ENCODE measurements around the gene RBM39. TPM values are rescaled to one million over a fixed set of nuclear protein-coding genes. Genes with fewer than 3 reads are reported as not detected.

The RBM39 gene
- total and polyA plus RNA-seq, 2 of the 8 experiments (the other 6 are each of a cell fraction or from before 2014, with no cell fraction given): 78.0 to 219 TPM

GRCh38 chr20:35757098-35757705 lies 15.1 kb upstream of the RBM39 start:
- Histone ChIP-seq H4K20me1 (replicated peaks in 1 of 2; ENCODE audit: control insufficient read depth in 1 of 2, insufficient read depth in 2 of 2, low read length in 2 of 2) (no peaks in the 10 kb centered on the region), H2BK20ac (ENCODE audit: low read length) (no peak overlapping the region), H4K5ac (ENCODE audit: insufficient read length, low read depth, low read length) (no peak overlapping the region), H2BK12ac (ENCODE audit: low read depth, low read length) (no peak overlapping the region), H3K4me2 (ENCODE audit: insufficient read depth in 1 of 2, low read depth in 2 of 2, low read length in 2 of 2) (no peak overlapping the region), H3K23me2 (ENCODE audit: low read depth, low read length) (no peaks in the 10 kb centered on the region), H3K14ac (ENCODE audit: insufficient read length) (no peak overlapping the region), H3K4me3 (ENCODE audit: extremely low read depth in 1 of 4, insufficient read depth in 2 of 4, low read depth in 3 of 4, low read length in 4 of 4) (no peak overlapping the region), H3K4ac (replicated peaks; ENCODE audit: insufficient read length, low read depth, low read length) (no peak overlapping the region), H2BK120ac (replicated peaks; ENCODE audit: low read depth, low read length) (no peak overlapping the region), H3K36me3 (ENCODE audit: control insufficient read depth in 2 of 4, insufficient read depth in 4 of 4, low read length in 3 of 4) (no peaks in the 10 kb centered on the region), H3K23ac (ENCODE audit: insufficient read length) (no peak overlapping the region), H3K56ac (replicated peaks; ENCODE audit: insufficient read length, low read depth, low read length) (no peak overlapping the region), H3K79me2 (ENCODE audit: control insufficient read depth in 1 of 2, insufficient read depth in 2 of 2, low read length in 2 of 2) (no peaks in the 10 kb centered on the region), H3K27ac (ENCODE audit: low read depth, low read length) (no peak overlapping the region), H3K9ac (replicated peaks in 1 of 4; ENCODE audit: extremely low read depth in 1 of 4, low read depth in 3 of 4, low read length in 3 of 4) (no peak overlapping the region), H4K91ac (replicated peaks; ENCODE audit: insufficient read length, low read length) (no peak overlapping the region), H3K4me1 (replicated peaks in 1 of 4; ENCODE audit: control insufficient read depth in 3 of 4, insufficient read depth in 4 of 4, low read length in 3 of 4) (no peaks in the 10 kb centered on the region), H2BK5ac (ENCODE audit: low read depth, low read length) (no peak overlapping the region), H3K79me1 (ENCODE audit: low read depth, low read length) (no peaks in the 10 kb centered on the region), H2AFZ (ENCODE audit: low read length) (0 out of 2 replicates have a peak overlapping the region, but pooled peaks have one; percentile 70), H4K8ac (ENCODE audit: extremely low read depth, insufficient read depth, low read length) (no peak overlapping the region), H3K18ac (ENCODE audit: extremely low read depth, low read length) (no peak overlapping the region), H3K27me3 (replicated peaks in 1 of 4; ENCODE audit: control insufficient read depth in 3 of 4, extremely low read depth in 1 of 4, insufficient read depth in 3 of 4, low read length in 3 of 4) (no peaks in the 10 kb centered on the region), H3K9me3 (ENCODE audit: insufficient read depth in 2 of 2, low read depth in 1 of 2, low read length in 1 of 2) (no peaks in the 10 kb centered on the region), H2AK5ac (ENCODE audit: low read depth, low read length) (no peak overlapping the region), H2BK15ac (ENCODE audit: low read length) (no peak overlapping the region)
- no peak for DNase-seq (ENCODE audit: low read depth in 1 of 2, low spot score in 2 of 2)
- 80% methylated on average over 4 of the region's 4 CpGs; no CpG with 5 or more reads in 1 of the 2 experiments for WGBS, 2 experiments (ENCODE audit: extremely low coverage in 1 of 2, insufficient coverage in 1 of 2, insufficient read length in 1 of 2, insufficient replicate concordance in 2 of 2, low coverage in 1 of 2, low lambda C conversion rate in 2 of 2, missing lambda C conversion rate in 1 of 2)
- ChIA-PET CTCF (ENCODE audit: partially characterized antibody) (no interaction called here), POLR2A (ENCODE audit: partially characterized antibody) (interaction anchor here (1.0 to 10.7 kb wide), 3 partner anchors 14 to 15 kb away, joined by 3 to 97 read pairs (median 3); partner anchors contain the start of genes PHF20 and RBM39)
- FAIRE-seq: no peak
- TF ChIP-seq BACH1 (IDR thresholded peaks at IDR 0.05; ENCODE audit: low read length) (no peak), CHD2 (IDR thresholded peaks at IDR 0.05; ENCODE audit: low read length) (no peak), BCL11A (IDR thresholded peaks at IDR 0.05; ENCODE audit: low read depth in 2 of 2, low read length in 2 of 2) (no peak), RFX5 (IDR thresholded peaks at IDR 0.05; ENCODE audit: borderline replicate concordance, low read depth, low read length) (no peak), KDM5A (IDR thresholded peaks at IDR 0.05; ENCODE audit: low read length) (no peak), CBX5 (IDR thresholded peaks at IDR 0.05; ENCODE audit: low read depth, low read length) (no peak), POLR2AphosphoS5 (IDR thresholded peaks at IDR 0.05; ENCODE audit: low read depth, low read length) (no peak), RNF2 (IDR thresholded peaks at IDR 0.05; ENCODE audit: borderline replicate concordance, low read depth, low read length, missing control alignments, poor library complexity, severe bottlenecking) (no peak), ASH2L (IDR thresholded peaks at IDR 0.05; ENCODE audit: low read length) (no peak)
